ENCODE results near the gene MOCOS. TPM values are rescaled to one million over a fixed set of nuclear protein-coding genes. Genes with fewer than 3 reads are reported as not detected.

Gene MOCOS
- total and polyA plus RNA-seq, 5 experiments from 2014 or later = 0.08 to 0.16 TPM; not detected in 3

DNA sequence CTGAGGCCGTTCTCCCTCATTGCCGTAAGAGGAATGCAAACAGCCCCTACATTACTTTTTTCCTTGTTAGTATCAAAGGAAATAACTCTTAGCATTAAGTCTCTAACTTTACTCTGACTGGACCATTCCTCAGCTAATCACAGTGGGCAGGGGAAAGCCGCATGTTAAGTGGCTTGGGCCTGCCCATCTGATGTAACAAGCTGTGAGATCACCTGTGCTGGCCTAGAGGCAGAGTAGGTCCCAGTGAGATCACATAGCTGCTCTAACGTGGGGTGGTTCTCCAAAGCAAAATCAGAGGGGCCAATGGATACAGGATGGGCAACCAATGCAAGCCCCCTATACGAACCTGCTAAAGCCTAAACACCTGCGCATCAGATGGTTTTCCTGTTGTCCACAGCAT, 5.9 kb upstream of the MOCOS start:
- Mint-ChIP-seq H3K27ac (peak overlapping the region in 1 of 10 donors; percentile 15), H3K27me3 (no peaks in the 10 kb centered on the region), H3K4me1 (peaks cover 5 to 20% (median 13%) of the 10 kb centered on the region in 4 donors), H3K9me3 (no peaks in the 10 kb centered on the region), H3K4me3 (no peak overlapping the region), H3K36me3 (peaks cover 0 to 13% (median 6%) of the 10 kb centered on the region in 3 donors)
- DNase-seq (no peak), ATAC-seq (no peak)
- POLR2A ChIA-PET = no interaction called here

DNA sequence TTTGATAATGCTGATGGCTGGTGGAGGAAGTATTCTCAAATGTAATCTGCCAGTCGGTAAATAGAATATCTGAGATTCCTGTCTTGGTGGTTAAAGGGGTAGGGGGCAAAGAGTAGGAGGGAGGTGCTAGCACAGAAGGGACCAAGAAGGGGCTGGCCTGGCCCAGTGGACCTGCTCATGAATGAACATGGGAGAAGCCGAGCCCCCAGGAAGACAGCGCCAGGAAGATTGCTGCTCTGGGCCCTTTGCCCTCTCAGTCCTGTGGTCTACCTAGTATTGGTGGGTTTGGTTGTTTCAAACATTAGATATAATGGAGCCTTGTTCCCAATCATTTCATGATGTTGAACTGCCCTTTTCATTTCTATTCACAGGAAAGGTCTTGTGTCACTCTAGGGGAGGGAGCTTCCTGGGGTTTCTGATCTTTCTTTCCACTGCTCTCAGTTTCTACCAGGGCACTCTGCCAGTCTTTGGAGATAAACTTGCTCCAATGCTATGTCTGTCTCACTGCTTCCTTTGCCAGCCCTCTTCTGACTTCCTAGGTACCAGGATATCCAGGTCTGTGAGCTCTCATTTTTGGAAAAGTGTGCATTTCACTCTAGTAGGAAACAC, 5.3 kb upstream of the MOCOS start:
- POLR2A ChIA-PET = no interaction called here
- DNase-seq (no peak), ATAC-seq (no peak)
- H3K9me3 Mint-ChIP-seq = no peaks in the 10 kb centered on the region
- H3K27me3 Mint-ChIP-seq = no peaks in the 10 kb centered on the region
- peaks cover 5 to 20% (median 13%) of the 10 kb centered on the region in 4 donors for H3K4me1 Mint-ChIP-seq
- H3K4me3 Mint-ChIP-seq = no peak overlapping the region
- H3K27ac Mint-ChIP-seq = peak overlapping the region in 3 of 10 donors; percentile 16 to 50 (median 30)
- H3K36me3 Mint-ChIP-seq = peaks cover 0 to 8% (median 3%) of the 10 kb centered on the region in 3 donors

DNA sequence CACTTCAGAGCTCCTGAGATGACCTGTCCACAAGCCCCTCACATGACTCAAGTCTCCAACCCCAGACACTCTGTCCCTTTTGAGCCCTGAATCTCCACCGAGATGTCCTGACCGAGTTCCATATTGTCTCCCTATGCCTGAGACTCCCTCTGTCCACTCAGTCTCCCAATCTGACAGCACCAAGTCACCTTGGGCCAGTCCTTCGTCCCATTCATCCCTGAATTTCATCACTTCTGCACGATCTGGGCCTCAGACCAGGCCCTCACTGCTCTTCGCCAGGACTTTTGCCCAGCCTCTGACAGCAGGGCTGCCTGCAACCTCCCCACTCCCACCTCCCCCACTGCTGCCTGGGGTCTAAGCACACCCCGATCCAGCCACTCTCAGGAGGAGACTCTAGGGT, 4.3 kb upstream of the MOCOS start:
- Mint-ChIP-seq H3K4me3 (no peak overlapping the region), H3K27me3 (peaks cover under 1 to 3% (median under 1%) of the 10 kb centered on the region in 5 donors), H3K4me1 (peaks cover 9 to 21% (median 13%) of the 10 kb centered on the region in 4 donors), H3K36me3 (peaks cover 0 to 2% (median 0%) of the 10 kb centered on the region in 3 donors), H3K9me3 (no peaks in the 10 kb centered on the region), H3K27ac (peak overlapping the region in 5 of 10 donors; percentile 19 to 64 (median 49))
- DNase-seq (no peak), ATAC-seq (no peak)
- POLR2A ChIA-PET = no interaction called here

DNA sequence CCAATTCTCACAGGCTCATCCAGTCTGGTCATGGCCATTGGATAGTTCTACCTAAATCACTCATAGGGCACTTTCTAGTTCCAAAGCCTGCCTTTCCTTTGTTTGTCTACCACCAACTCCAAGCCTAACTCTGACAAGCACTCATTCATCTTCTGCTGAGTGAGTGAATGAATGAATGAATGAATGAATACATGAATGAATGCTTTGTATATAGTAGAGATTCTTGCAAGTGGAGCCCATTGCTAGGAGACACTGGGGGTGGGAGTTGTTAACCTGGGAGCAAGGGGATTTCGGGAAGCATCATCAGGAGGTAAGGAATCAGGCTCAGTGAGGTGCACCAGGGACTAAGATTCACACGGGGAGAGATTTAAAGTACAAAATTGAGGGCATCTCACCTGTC, 3.3 kb upstream of the MOCOS start:
- Mint-ChIP-seq H3K9me3 (no peaks in the 10 kb centered on the region), H3K36me3 (no peaks in the 10 kb centered on the region), H3K27ac (no peak overlapping the region), H3K4me1 (peaks cover 17 to 29% (median 18%) of the 10 kb centered on the region in 4 donors), H3K27me3 (peaks cover 8 to 13% (median 10%) of the 10 kb centered on the region in 5 donors), H3K4me3 (no peak overlapping the region)
- POLR2A ChIA-PET = no interaction called here
- ATAC-seq (no peak), DNase-seq (no peak)

DNA sequence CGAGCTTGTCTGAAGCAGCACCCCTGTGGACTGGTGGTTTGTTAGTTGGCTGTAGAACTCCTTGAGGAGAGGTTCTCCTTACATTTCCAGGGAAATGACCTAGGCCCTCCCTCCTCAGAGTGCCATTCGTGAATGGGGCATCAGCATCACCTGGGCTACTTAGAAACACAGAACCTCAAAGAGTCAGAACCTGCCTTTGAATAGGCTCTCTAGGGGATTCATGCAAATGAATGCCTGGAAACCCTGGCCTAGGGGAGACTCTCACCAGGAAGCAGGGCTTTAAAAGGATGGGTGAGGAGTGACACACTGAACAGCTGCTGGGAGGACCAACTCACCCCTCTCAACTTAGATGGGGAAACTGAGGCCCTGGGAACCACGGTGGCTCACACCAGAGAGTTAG, 2.1 kb upstream of the MOCOS start:
- peaks cover 12 to 24% (median 20%) of the 10 kb centered on the region in 5 donors for H3K27me3 Mint-ChIP-seq
- DNase-seq (no peak), ATAC-seq (no peak)
- H3K9me3 Mint-ChIP-seq = no peaks in the 10 kb centered on the region
- H3K4me1 Mint-ChIP-seq = peaks cover 10 to 22% (median 20%) of the 10 kb centered on the region in 4 donors
- H3K4me3 Mint-ChIP-seq = peak overlapping the region in 8 of 10 donors; percentile 20 to 89 (median 77)
- no peak overlapping the region for H3K27ac Mint-ChIP-seq
- no peaks in the 10 kb centered on the region for H3K36me3 Mint-ChIP-seq
- POLR2A ChIA-PET = no interaction called here

DNA sequence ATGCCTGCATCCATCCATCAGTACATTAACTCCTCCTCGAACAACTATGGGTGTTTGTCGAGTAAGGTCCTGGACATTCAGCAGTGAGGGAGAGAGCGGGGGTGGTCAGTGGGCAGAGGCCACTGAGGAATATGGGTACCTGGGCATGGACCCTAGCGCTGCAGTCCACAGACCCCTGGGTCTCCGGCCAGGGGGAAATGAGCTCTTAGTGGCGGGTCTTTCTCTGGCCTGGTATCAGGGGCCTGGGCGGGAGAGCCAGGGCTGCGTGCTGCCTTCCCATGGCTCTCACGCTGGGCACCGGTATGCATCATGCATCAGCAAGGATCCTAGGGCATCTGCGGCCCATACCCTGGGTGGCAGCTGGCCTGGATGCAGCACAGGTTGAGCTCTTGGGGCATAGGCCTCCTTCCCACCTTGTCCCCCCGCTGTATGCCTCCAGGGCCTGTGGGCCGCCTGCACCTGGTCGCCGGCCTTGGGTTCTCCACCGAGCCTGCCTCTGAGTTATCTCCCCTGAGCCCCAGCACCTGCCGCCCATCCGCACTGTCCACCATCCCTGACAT, 1.3 kb upstream of the MOCOS start:
- peak overlapping the region in 3 of 10 donors; percentile 34 to 72 (median 40) for H3K27ac Mint-ChIP-seq
- H3K27me3 Mint-ChIP-seq = peaks cover 14 to 32% (median 23%) of the 10 kb centered on the region in 5 donors
- POLR2A ChIA-PET = no interaction called here
- ATAC-seq (no peak), DNase-seq (no peak)
- no peaks in the 10 kb centered on the region for H3K36me3 Mint-ChIP-seq
- no peaks in the 10 kb centered on the region for H3K9me3 Mint-ChIP-seq
- peaks cover 4 to 19% (median 16%) of the 10 kb centered on the region in 4 donors for H3K4me1 Mint-ChIP-seq
- H3K4me3 Mint-ChIP-seq = peak overlapping the region; percentile 45 to 89 (median 82)

DNA sequence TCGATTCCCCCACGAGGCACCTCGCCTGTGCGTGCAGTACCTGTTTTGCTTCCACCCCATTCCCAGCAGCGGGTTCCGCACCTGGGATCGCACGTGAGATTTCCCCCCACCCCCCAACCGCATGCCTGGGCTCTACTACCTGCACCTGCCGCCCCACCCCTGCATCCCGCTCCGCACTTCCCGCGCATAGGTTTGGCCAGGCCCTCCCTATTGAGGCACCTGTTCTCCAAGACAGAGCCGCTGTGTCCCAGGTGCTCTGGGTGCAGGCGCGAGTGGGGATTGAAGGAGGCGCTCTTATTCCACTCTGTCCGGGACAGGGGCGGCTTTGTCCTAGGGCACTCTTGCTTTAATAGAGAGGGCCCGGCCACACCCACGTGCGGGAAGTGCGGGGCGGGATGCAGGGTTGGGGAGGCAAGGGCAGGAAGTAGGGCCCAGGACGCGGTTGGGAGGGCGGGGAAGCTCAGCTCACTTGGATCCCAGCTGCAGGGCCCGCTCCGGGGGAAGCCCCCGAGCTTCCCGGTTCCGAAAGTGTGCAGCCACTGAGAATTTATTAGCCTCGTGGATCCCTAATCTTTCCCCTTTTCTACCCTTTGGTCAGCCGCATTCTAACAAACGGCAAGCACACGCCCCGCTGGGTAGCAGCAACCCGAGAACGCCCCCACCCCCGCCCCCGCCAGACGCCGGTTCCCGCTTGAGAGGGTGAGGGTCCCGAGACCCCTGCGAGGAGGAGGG, 670 bp upstream of the MOCOS start:
- Mint-ChIP-seq H3K4me3 (peak overlapping the region; percentile 75 to 90 (median 84)), H3K27ac (peak overlapping the region in 3 of 10 donors; percentile 34 to 72 (median 40)), H3K36me3 (no peaks in the 10 kb centered on the region), H3K4me1 (peaks cover 4 to 19% (median 15%) of the 10 kb centered on the region in 4 donors), H3K27me3 (peaks cover 15 to 38% (median 25%) of the 10 kb centered on the region in 5 donors), H3K9me3 (no peaks in the 10 kb centered on the region)
- POLR2A ChIA-PET = no interaction called here
- ATAC-seq (peak; percentile 27 to 45), DNase-seq (peak in 2 of 10 donors; percentile 5 to 9)

DNA sequence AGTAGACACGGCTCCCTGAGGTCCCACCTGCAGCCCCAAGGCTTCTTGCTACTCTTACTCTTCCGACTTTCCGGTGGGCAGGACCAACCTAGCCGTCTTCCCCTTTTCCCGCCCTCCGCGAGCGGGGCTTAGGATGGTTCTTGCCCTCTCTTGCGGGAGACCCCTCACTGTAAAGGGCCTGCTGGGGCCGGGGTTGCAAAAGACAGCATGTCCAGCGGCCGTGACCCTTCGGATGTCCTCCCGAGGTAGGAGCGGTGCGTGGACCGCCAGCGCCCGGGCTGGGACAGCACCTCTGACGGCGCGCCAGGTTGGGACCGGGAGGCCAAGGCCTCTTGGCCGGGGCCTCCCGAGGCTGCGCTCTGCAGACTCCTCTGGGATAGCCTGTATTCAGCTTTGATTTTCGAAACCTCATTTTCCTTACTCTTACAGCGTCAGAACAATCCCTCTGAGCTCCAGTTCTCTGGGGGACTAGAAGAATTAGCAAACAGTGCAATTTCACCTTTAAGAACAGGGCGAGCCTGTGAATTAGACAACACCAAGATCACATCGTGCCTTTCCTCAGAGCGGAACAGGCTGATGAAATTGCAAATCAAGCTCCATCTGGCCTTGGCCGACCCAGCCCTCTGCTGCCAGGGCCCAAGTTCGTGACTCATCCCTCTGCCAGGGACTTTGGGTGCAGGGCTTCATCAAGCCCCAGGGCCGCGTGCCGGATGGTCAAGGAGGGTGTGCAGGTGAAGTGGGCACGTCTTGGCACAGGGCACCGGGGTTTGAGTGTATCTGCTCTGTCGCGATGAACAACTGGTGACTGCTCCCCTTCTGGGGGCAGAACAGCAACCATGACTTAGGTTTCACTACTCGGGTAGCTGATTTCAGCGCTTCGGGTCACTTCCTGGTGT, 777 bp downstream of the MOCOS start:
- peak overlapping the region in 3 of 10 donors; percentile 9 to 53 (median 46) for H3K27ac Mint-ChIP-seq
- H3K4me1 Mint-ChIP-seq = peaks cover 4 to 19% (median 12%) of the 10 kb centered on the region in 4 donors
- no peaks in the 10 kb centered on the region for H3K9me3 Mint-ChIP-seq
- ATAC-seq (peak in 1 of 2 donors; percentile 51), DNase-seq (no peak)
- peak overlapping the region; percentile 73 to 90 (median 82) for H3K4me3 Mint-ChIP-seq
- no peaks in the 10 kb centered on the region for H3K36me3 Mint-ChIP-seq
- peaks cover 19 to 41% (median 29%) of the 10 kb centered on the region in 5 donors for H3K27me3 Mint-ChIP-seq
- POLR2A ChIA-PET = interaction anchor here (1.0 kb wide), 1 partner anchor 58 kb away, joined by 4 read pairs; the partner anchor contains the start of genes ELP2 and SLC39A6

DNA sequence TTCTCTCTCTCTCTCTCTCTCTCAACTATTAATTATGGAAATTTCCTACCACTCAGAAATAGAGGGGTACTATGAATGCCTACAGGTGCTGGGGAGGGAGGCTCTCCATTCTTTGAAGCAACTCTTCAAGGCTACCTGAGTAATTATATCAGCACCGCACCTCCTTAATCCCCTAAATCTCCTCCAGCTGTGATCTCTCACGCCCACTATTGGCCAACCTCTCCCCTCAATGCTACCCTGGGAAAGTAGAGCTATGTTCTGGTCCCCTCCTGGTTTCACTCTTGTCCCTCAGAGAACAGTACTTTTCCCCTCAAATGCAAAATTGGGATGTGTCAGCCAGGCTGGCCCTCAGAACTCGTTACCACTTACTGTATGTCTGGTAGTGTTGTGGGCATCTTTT, 1.6 kb downstream of the MOCOS start:
- DNase-seq (no peak), ATAC-seq (no peak)
- no peak overlapping the region for H3K27ac Mint-ChIP-seq
- no peaks in the 10 kb centered on the region for H3K36me3 Mint-ChIP-seq
- H3K9me3 Mint-ChIP-seq = no peaks in the 10 kb centered on the region
- POLR2A ChIA-PET = interaction anchor here (1.0 kb wide), 1 partner anchor 59 kb away, joined by 4 read pairs; the partner anchor contains the start of genes ELP2 and SLC39A6
- peak overlapping the region; percentile 73 to 90 (median 82) for H3K4me3 Mint-ChIP-seq
- peaks cover 4 to 14% (median 12%) of the 10 kb centered on the region in 4 donors for H3K4me1 Mint-ChIP-seq
- peaks cover 19 to 41% (median 29%) of the 10 kb centered on the region in 5 donors for H3K27me3 Mint-ChIP-seq

DNA sequence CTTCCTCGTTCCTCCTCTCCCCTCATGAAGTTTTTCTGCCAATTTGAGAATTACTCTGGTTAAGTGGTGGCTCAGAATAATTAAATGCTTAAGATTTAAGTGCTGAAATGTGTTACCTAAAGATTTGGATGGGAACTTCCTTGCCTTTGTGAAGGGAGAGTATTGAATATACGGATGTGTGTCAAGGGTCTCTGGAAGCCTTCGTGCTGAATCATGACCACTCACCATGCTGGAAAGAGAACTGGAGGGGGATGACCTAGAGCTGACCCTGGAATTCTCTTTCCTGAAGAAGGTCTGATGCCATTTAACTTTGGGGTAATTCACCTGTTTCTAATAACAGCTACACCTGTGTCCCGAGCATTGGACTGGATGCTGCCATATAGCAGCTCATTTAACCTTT, 2.2 kb downstream of the MOCOS start:
- no peak for ATAC-seq
- peaks cover 4 to 14% (median 10%) of the 10 kb centered on the region in 4 donors for H3K4me1 Mint-ChIP-seq
- POLR2A ChIA-PET = no interaction called here
- H3K27me3 Mint-ChIP-seq = peaks cover 19 to 41% (median 29%) of the 10 kb centered on the region in 5 donors
- no peaks in the 10 kb centered on the region for H3K9me3 Mint-ChIP-seq
- H3K36me3 Mint-ChIP-seq = no peaks in the 10 kb centered on the region
- DNase-seq = no peak
- H3K4me3 Mint-ChIP-seq = peak overlapping the region in 7 of 10 donors; percentile 2 to 88 (median 45)
- no peak overlapping the region for H3K27ac Mint-ChIP-seq

DNA sequence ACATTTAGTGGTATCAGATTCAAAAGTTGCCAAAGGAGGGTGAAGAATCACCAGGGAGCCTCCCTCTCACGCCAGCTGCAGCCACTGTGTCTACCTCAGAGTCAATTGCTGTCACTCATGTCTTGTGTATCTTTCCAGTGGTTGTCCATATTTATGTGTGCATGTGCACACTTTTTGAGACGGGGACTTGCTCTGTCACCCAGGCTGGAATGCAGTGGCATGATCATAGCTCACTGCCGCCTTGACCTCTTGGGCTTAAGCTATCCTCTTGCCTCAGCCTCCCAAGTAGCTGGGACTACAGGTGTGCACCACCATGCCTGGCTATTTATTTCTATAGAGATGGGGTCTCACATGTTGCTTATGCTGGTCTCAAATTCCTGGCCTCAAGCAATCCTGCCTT, 4.0 kb downstream of the MOCOS start:
- H3K4me3 Mint-ChIP-seq = no peak overlapping the region
- POLR2A ChIA-PET = no interaction called here
- DNase-seq (no peak), ATAC-seq (no peak)
- H3K27ac Mint-ChIP-seq = no peak overlapping the region
- peaks cover 21 to 51% (median 33%) of the 10 kb centered on the region in 5 donors for H3K27me3 Mint-ChIP-seq
- no peaks in the 10 kb centered on the region for H3K36me3 Mint-ChIP-seq
- peaks cover 4 to 14% (median 10%) of the 10 kb centered on the region in 4 donors for H3K4me1 Mint-ChIP-seq
- no peaks in the 10 kb centered on the region for H3K9me3 Mint-ChIP-seq

DNA sequence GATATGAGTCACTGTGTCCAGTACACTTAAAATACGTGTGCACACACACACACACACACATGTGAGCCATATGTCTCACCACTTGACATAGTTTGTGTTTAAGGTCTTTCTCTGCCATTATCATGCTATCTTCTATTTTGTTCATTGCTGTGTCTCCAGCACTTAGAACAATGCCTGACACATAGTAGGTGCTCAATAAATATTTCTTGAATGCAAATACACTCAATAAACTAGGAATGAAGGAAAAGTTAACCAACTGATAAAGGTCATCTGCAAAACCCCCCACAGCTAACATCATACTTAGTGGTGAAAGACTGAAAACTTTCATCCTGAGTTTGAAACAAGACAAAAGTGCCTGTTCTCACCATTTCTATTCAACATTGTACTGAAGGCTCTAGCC, 4.4 kb downstream of the MOCOS start:
- ATAC-seq (no peak), DNase-seq (no peak)
- Mint-ChIP-seq H3K27me3 (peaks cover 21 to 51% (median 33%) of the 10 kb centered on the region in 5 donors), H3K9me3 (no peaks in the 10 kb centered on the region), H3K4me1 (peaks cover 4 to 14% (median 9%) of the 10 kb centered on the region in 4 donors), H3K27ac (no peak overlapping the region), H3K4me3 (no peak overlapping the region), H3K36me3 (no peaks in the 10 kb centered on the region)
- POLR2A ChIA-PET = no interaction called here

Data from naive thymus-derived CD8-positive, alpha-beta T cell (primary cell).